Activated naive CD8-positive, alpha-beta T cell treated with anti-CD3 and anti-CD28 coated beads, Interleukin-2, amount 50 U/mL, for 24 hours (primary cell): Measurements from ENCODE around the gene UNC13C.

Experiments used
- ATAC-seq: fragments of 150-1000 bp; cut with Tn5 transposase; one replicate; pipeline ENCODE4 v1.10.0; 2021
- DNase-seq: peaks from one replicate; pipeline ENCODE4 v3.0.0; 2021
- H3K27ac Mint-ChIP-seq: one replicate; pipeline ENCODE4 v1.8.0; 2021; ENCODE audit warnings: mild to moderate bottlenecking, mixed read lengths
- H3K27me3 Mint-ChIP-seq: one replicate; pipeline ENCODE4 v1.8.0; 2021; ENCODE audit warnings: mixed read lengths
- H3K36me3 Mint-ChIP-seq: one replicate; pipeline ENCODE4 v1.8.0; 2021; ENCODE audit warnings: low read depth, mixed read lengths
- H3K4me1 Mint-ChIP-seq: one replicate; pipeline ENCODE4 v1.8.0; 2021; ENCODE audit warnings: mixed read lengths
- H3K4me3 Mint-ChIP-seq: one replicate; pipeline ENCODE4 v1.8.0; 2021; ENCODE audit warnings: mild to moderate bottlenecking, moderate library complexity, mixed read lengths
- H3K9me3 Mint-ChIP-seq: one replicate; pipeline ENCODE4 v1.8.0; 2021; ENCODE audit warnings: mixed read lengths

Gene UNC13C

GRCh38 chr15:54273928-54274327, 295.7 kb downstream of the UNC13C start:
- Mint-ChIP-seq H3K27me3 (no peaks in the 10 kb centered on the region), H3K27ac (no peak overlapping the region), H3K4me3 (no peak overlapping the region), H3K9me3 (no peaks in the 10 kb centered on the region), H3K36me3 (no peaks in the 10 kb centered on the region), H3K4me1 (no peaks in the 10 kb centered on the region)
- ATAC-seq (no peak), DNase-seq (no peak)

- H3K36me3 Mint-ChIP-seq, result no peaks in the 10 kb centered on the region
- H3K27me3 Mint-ChIP-seq, result no peaks in the 10 kb centered on the region
- ATAC-seq, result no peak
- no peaks in the 10 kb centered on the region for H3K9me3 Mint-ChIP-seq
- DNase-seq, result no peak
- no peak overlapping the region for H3K27ac Mint-ChIP-seq
- H3K4me3 Mint-ChIP-seq, result no peak overlapping the region
- no peaks in the 10 kb centered on the region for H3K4me1 Mint-ChIP-seq
These were observed 299.6 kb downstream of the UNC13C start for GRCh38 chr15:54277834-54278233.

- DNase-seq, result no peak
- H3K4me1 Mint-ChIP-seq, result no peaks in the 10 kb centered on the region
- ATAC-seq, result no peak
- H3K36me3 Mint-ChIP-seq, result no peaks in the 10 kb centered on the region
- no peaks in the 10 kb centered on the region for H3K9me3 Mint-ChIP-seq
- no peak overlapping the region for H3K4me3 Mint-ChIP-seq
- no peaks in the 10 kb centered on the region for H3K27me3 Mint-ChIP-seq
- no peak overlapping the region for H3K27ac Mint-ChIP-seq
These were observed 302.5 kb downstream of the UNC13C start for GRCh38 chr15:54280726-54281125.

- Mint-ChIP-seq H3K27me3 (no peaks in the 10 kb centered on the region), H3K9me3 (no peaks in the 10 kb centered on the region), H3K36me3 (no peaks in the 10 kb centered on the region), H3K4me3 (no peak overlapping the region), H3K27ac (no peak overlapping the region), H3K4me1 (no peaks in the 10 kb centered on the region)
- DNase-seq (no peak), ATAC-seq (no peak)
These were observed 304.1 kb downstream of the UNC13C start for GRCh38 chr15:54282228-54282836.

- H3K27me3 Mint-ChIP-seq, result no peaks in the 10 kb centered on the region
- H3K9me3 Mint-ChIP-seq, result no peaks in the 10 kb centered on the region
These were observed 309.8 kb downstream of the UNC13C start for GRCh38 chr15:54288049-54288448.

GRCh38 chr15:54289590-54290136, 311.4 kb downstream of the UNC13C start:
- Mint-ChIP-seq H3K27me3 (no peaks in the 10 kb centered on the region), H3K27ac (no peak overlapping the region), H3K4me3 (no peak overlapping the region), H3K9me3 (no peaks in the 10 kb centered on the region), H3K4me1 (no peaks in the 10 kb centered on the region), H3K36me3 (no peaks in the 10 kb centered on the region)
- ATAC-seq (no peak), DNase-seq (no peak)

More at GRCh38 chr15:54288049-54288448, 309.8 kb downstream of the UNC13C start:
- no peak for DNase-seq
- Mint-ChIP-seq H3K4me1 (no peaks in the 10 kb centered on the region), H3K36me3 (no peaks in the 10 kb centered on the region), H3K27ac (no peak overlapping the region), H3K4me3 (no peak overlapping the region)
- ATAC-seq, result no peak

GRCh38 chr15:54298396-54298795, 320.2 kb downstream of the UNC13C start:
- Mint-ChIP-seq H3K27me3 (no peaks in the 10 kb centered on the region), H3K27ac (no peak overlapping the region), H3K9me3 (no peaks in the 10 kb centered on the region), H3K36me3 (no peaks in the 10 kb centered on the region), H3K4me3 (no peak overlapping the region), H3K4me1 (no peaks in the 10 kb centered on the region)
- DNase-seq, result no peak
- no peak for ATAC-seq

- DNase-seq (no peak), ATAC-seq (no peak)
- Mint-ChIP-seq H3K4me1 (no peaks in the 10 kb centered on the region), H3K27me3 (no peaks in the 10 kb centered on the region), H3K9me3 (no peaks in the 10 kb centered on the region), H3K27ac (no peak overlapping the region), H3K36me3 (no peaks in the 10 kb centered on the region), H3K4me3 (no peak overlapping the region)
These were observed 326.1 kb downstream of the UNC13C start for GRCh38 chr15:54304321-54304720.

GRCh38 chr15:54305138-54305537, 326.9 kb downstream of the UNC13C start:
- Mint-ChIP-seq H3K9me3 (no peaks in the 10 kb centered on the region), H3K4me1 (no peaks in the 10 kb centered on the region)
- ATAC-seq, result no peak

GRCh38 chr15:54307252-54307902, 329.1 kb downstream of the UNC13C start:
- H3K9me3 Mint-ChIP-seq, result no peaks in the 10 kb centered on the region
- no peak overlapping the region for H3K27ac Mint-ChIP-seq
- no peaks in the 10 kb centered on the region for H3K4me1 Mint-ChIP-seq
- no peaks in the 10 kb centered on the region for H3K36me3 Mint-ChIP-seq
- no peak for ATAC-seq
- DNase-seq, result no peak
- no peak overlapping the region for H3K4me3 Mint-ChIP-seq
- no peaks in the 10 kb centered on the region for H3K27me3 Mint-ChIP-seq

More at GRCh38 chr15:54305138-54305537, 326.9 kb downstream of the UNC13C start:
- Mint-ChIP-seq H3K27ac (no peak overlapping the region), H3K27me3 (no peaks in the 10 kb centered on the region), H3K36me3 (no peaks in the 10 kb centered on the region), H3K4me3 (no peak overlapping the region)
- no peak for DNase-seq

- Mint-ChIP-seq H3K9me3 (no peaks in the 10 kb centered on the region), H3K4me3 (no peak overlapping the region), H3K27ac (no peak overlapping the region), H3K4me1 (no peaks in the 10 kb centered on the region), H3K27me3 (no peaks in the 10 kb centered on the region), H3K36me3 (no peaks in the 10 kb centered on the region)
- ATAC-seq, result no peak
- no peak for DNase-seq
These were observed 329.7 kb downstream of the UNC13C start for GRCh38 chr15:54307926-54308325.

GRCh38 chr15:54312528-54312927, 334.3 kb downstream of the UNC13C start:
- H3K27ac Mint-ChIP-seq, result no peak overlapping the region
- DNase-seq (no peak), ATAC-seq (no peak)
- no peaks in the 10 kb centered on the region for H3K9me3 Mint-ChIP-seq
- no peaks in the 10 kb centered on the region for H3K27me3 Mint-ChIP-seq
- no peaks in the 10 kb centered on the region for H3K4me1 Mint-ChIP-seq
- H3K36me3 Mint-ChIP-seq, result no peaks in the 10 kb centered on the region
- H3K4me3 Mint-ChIP-seq, result no peak overlapping the region

GRCh38 chr15:54321426-54321825, 343.2 kb downstream of the UNC13C start:
- DNase-seq, result no peak
- Mint-ChIP-seq H3K27ac (no peak overlapping the region), H3K4me1 (no peaks in the 10 kb centered on the region), H3K9me3 (no peaks in the 10 kb centered on the region), H3K27me3 (no peaks in the 10 kb centered on the region), H3K36me3 (no peaks in the 10 kb centered on the region), H3K4me3 (no peak overlapping the region)
- no peak for ATAC-seq

- ATAC-seq (no peak), DNase-seq (no peak)
- Mint-ChIP-seq H3K27ac (no peak overlapping the region), H3K36me3 (no peaks in the 10 kb centered on the region), H3K27me3 (no peaks in the 10 kb centered on the region), H3K4me1 (no peaks in the 10 kb centered on the region), H3K4me3 (no peak overlapping the region), H3K9me3 (no peaks in the 10 kb centered on the region)
These were observed 344.1 kb downstream of the UNC13C start for GRCh38 chr15:54322341-54322740.

GRCh38 chr15:54345301-54345700, 367.1 kb downstream of the UNC13C start:
- no peak for DNase-seq
- Mint-ChIP-seq H3K36me3 (no peaks in the 10 kb centered on the region), H3K27ac (no peak overlapping the region), H3K9me3 (peaks cover 8% of the 10 kb centered on the region), H3K27me3 (peaks cover 2% of the 10 kb centered on the region), H3K4me1 (no peaks in the 10 kb centered on the region), H3K4me3 (no peak overlapping the region)
- no peak for ATAC-seq
